Ishikawa (cell line): ENCODE results near the gene GYG1.

ENCODE experiments used
- CEBPB ChIP-seq: IDR thresholded peaks from 2 replicates; pipeline ENCODE4 v1.6.1; 2012
- EP300 ChIP-seq: IDR thresholded peaks from 2 replicates; pipeline ENCODE4 v1.6.1; 2012; ENCODE audit warnings: borderline replicate concordance
- FOXM1 ChIP-seq: IDR thresholded peaks from 2 replicates; pipeline ENCODE4 v1.6.1; 2012; ENCODE audit warnings: low read depth, borderline replicate concordance
- MAX ChIP-seq: IDR thresholded peaks from 2 replicates; pipeline ENCODE4 v1.6.1; 2012
- NFIC ChIP-seq: IDR thresholded peaks from 2 replicates; pipeline ENCODE4 v1.6.1; 2012
- TAF1 ChIP-seq: IDR thresholded peaks from 2 replicates; pipeline ENCODE4 v1.6.1; 2012; ENCODE audit warnings: low read depth, mild to moderate bottlenecking
- TCF12 ChIP-seq: IDR thresholded peaks from 2 replicates; pipeline ENCODE4 v1.6.1; 2012; ENCODE audit warnings: low read depth
- USF1 ChIP-seq: IDR thresholded peaks from 2 replicates; pipeline ENCODE4 v1.6.1; 2012
- YY1 ChIP-seq: IDR thresholded peaks from 2 replicates; pipeline ENCODE4 v1.6.1; 2012; ENCODE audit warnings: low read depth
- ZBTB7A ChIP-seq: IDR thresholded peaks from 2 replicates; pipeline ENCODE4 v1.6.1; 2012; ENCODE audit warnings: low read depth
- TF ChIP-seq, protein P1 (sequence below): IDR thresholded peaks from 2 replicates; pipeline ENCODE4 v1.6.1; 2012; ENCODE audit warnings: low read depth, mild to moderate bottlenecking

DNA sequence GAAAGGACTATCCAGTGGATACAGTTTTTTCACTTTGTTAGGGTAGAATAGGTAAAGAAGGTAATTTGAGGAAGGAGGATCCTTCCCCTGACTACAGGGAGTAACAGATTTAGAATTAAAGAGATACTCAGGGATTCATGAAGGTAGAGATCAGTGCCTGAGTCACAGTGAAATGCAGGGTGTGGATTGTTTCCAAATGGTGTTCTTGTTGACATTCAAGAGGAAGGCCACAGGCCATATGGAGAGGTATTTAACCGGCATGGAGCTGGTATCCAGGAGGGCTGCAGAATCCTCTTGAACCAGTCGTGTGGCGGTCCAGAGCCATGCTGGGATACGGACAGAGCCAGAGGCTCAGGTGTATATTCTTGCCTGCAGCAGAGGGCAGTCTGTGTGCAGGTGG, 28.2 kb downstream of the GYG1 start:
- no peak for TF ChIP-seq EP300
- TF ChIP-seq MAX: no peak
- no peak for TF ChIP-seq TAF1
- no peak for TF ChIP-seq YY1
- TF ChIP-seq ZBTB7A: no peak
- no peak for TF ChIP-seq NFIC
- no peak for TF ChIP-seq TCF12
- TF ChIP-seq CEBPB: no peak
- TF ChIP-seq, protein P1, sequence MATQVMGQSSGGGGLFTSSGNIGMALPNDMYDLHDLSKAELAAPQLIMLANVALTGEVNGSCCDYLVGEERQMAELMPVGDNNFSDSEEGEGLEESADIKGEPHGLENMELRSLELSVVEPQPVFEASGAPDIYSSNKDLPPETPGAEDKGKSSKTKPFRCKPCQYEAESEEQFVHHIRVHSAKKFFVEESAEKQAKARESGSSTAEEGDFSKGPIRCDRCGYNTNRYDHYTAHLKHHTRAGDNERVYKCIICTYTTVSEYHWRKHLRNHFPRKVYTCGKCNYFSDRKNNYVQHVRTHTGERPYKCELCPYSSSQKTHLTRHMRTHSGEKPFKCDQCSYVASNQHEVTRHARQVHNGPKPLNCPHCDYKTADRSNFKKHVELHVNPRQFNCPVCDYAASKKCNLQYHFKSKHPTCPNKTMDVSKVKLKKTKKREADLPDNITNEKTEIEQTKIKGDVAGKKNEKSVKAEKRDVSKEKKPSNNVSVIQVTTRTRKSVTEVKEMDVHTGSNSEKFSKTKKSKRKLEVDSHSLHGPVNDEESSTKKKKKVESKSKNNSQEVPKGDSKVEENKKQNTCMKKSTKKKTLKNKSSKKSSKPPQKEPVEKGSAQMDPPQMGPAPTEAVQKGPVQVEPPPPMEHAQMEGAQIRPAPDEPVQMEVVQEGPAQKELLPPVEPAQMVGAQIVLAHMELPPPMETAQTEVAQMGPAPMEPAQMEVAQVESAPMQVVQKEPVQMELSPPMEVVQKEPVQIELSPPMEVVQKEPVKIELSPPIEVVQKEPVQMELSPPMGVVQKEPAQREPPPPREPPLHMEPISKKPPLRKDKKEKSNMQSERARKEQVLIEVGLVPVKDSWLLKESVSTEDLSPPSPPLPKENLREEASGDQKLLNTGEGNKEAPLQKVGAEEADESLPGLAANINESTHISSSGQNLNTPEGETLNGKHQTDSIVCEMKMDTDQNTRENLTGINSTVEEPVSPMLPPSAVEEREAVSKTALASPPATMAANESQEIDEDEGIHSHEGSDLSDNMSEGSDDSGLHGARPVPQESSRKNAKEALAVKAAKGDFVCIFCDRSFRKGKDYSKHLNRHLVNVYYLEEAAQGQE: no peak
- no peak for TF ChIP-seq USF1
- TF ChIP-seq FOXM1: no peak
